ENCODE measurements around the gene MMD2.

MMD2 gene

GRCh38 chr7:4957847-4958476 is 1.0 kb downstream of the MMD2 start:
- no peak for TF ChIP-seq CTCF (IDR thresholded peaks at IDR 0.05; ENCODE audit: insufficient read depth, low read depth, low read length, missing control alignments)
- no peak for DNase-seq (ENCODE audit: low read depth)
- no peak overlapping the region for H3K4me3 ChIP-seq (ENCODE audit: low read length)

- H3K4me3 ChIP-seq (ENCODE audit: low read length), result no peak overlapping the region
- DNase-seq (ENCODE audit: low read depth), result peak; percentile 16
- no peak for TF ChIP-seq CTCF (IDR thresholded peaks at IDR 0.05; ENCODE audit: insufficient read depth, low read depth, low read length, missing control alignments)
Observed at GRCh38 chr7:4951903-4952636, 6.9 kb downstream of the MMD2 start.

DNA sequence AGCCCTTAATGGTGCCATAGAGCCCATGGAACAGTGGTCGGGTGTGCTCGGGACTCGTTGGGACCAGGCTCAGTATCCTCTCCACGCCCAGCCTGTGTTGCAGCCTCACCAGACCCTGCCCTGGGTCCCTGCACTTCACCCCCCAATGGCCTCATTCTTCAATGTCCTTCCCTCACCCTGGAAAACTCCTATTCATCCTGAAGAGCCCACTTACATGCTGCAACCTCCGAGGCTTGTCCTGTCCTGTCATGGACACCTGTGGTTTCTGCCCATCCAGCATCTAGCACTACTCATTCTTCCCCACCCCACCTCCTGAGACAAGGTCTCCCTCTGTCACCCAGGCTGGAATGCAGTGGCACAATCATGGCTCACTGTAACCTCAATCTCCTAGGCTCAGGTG is 7.7 kb downstream of the MMD2 start:
- TF ChIP-seq CTCF (IDR thresholded peaks at IDR 0.05; ENCODE audit: insufficient read depth, low read depth, low read length, missing control alignments), result no peak
- no peak overlapping the region for H3K4me3 ChIP-seq (ENCODE audit: low read length)
- DNase-seq (ENCODE audit: low read depth), result no peak

DNA sequence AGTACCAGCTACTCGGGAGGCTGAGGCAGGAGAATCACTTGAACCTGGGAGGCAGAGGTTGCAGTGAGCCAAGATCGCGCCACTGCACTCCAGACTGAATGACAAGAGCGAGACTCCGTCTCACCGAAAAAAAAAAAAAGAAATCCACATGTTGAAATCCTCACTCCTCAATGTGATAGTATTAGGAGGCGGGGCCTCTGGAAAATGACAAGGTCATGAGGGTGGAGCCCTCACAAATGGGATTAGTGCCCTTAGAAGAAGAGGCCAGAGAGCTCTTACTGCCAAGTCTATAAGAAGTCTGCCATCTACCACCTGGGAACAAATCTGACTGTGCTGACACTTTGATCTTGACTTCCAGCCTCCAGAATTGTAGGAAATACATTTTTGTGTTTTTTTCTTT is 10.6 kb downstream of the MMD2 start:
- no peak overlapping the region for H3K4me3 ChIP-seq (ENCODE audit: low read length)
- DNase-seq (ENCODE audit: low read depth), result no peak
- TF ChIP-seq CTCF (IDR thresholded peaks at IDR 0.05; ENCODE audit: insufficient read depth, low read depth, low read length, missing control alignments), result no peak

GRCh38 chr7:4945949-4946348 is 13.0 kb downstream of the MMD2 start:
- DNase-seq (ENCODE audit: low read depth), result no peak

GRCh38 chr7:4944939-4945338 is 14.0 kb downstream of the MMD2 start:
- no peak for TF ChIP-seq CTCF (IDR thresholded peaks at IDR 0.05; ENCODE audit: insufficient read depth, low read depth, low read length, missing control alignments)
- no peak for DNase-seq (ENCODE audit: low read depth)
- no peak overlapping the region for H3K4me3 ChIP-seq (ENCODE audit: low read length)

More at GRCh38 chr7:4945949-4946348, 13.0 kb downstream of the MMD2 start:
- no peak for TF ChIP-seq CTCF (IDR thresholded peaks at IDR 0.05; ENCODE audit: insufficient read depth, low read depth, low read length, missing control alignments)
- no peak overlapping the region for H3K4me3 ChIP-seq (ENCODE audit: low read length)

DNA sequence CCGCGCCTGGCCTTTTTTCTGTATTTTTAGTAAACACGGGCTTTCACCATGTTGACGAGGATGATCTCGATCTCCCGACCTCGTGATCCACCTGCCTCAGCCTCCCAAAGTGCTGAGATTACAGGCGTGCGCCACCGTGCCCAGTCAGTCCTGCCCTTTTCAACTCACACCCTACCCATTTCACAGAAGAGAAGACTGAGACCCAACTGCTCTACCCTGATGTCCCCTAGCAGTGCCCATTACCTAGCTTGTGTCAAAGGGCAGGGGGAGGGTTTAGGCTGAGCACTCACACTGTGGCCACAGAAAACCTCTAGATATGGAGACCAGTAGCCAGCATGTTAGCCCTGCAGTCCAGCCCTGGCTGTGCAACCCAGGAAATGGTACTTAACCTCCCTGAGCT is 15.7 kb downstream of the MMD2 start:
- DNase-seq (ENCODE audit: low read depth), result no peak
- H3K4me3 ChIP-seq (ENCODE audit: low read length), result no peak overlapping the region
- TF ChIP-seq CTCF (IDR thresholded peaks at IDR 0.05; ENCODE audit: insufficient read depth, low read depth, low read length, missing control alignments), result no peak
